IMR-90 (cell line): ENCODE measurements around the gene SLC22A15. TPM values are rescaled to one million over a fixed set of nuclear protein-coding genes. Genes with fewer than 3 reads are reported as not detected.

Experiments
- ATAC-seq: fragments of 200-7000 bp; cut with Tn5 transposase; 2 replicates; pipeline ENCODE4 v1.9.1; 2020; ENCODE audit warnings: low read depth, mild to moderate bottlenecking, moderate library complexity
- BruUV-seq: library from RNA; stranded (reverse); fragments of 400-500 nt; replicated peaks from 2 replicates; lab custom pipeline; 2021; lab: Mats Ljungman, UMichigan
- CTCF ChIA-PET: fragments of 300-600 bp; formaldehyde crosslinking; extraction: SDS; loops from one replicate; lab custom pipeline; 2021; ENCODE audit warnings: antibody characterized with exemption; lab: Yijun Ruan, JAX
- POLR2A ChIA-PET: fragments of 300-600 bp; sonication (Branson Sonifier 250); formaldehyde crosslinking; loops from one replicate; lab custom pipeline; 2022; ENCODE audit warnings: antibody characterized with exemption; ENCODE audit not compliant: unreplicated experiment; lab: Charles Lee
- DNase-seq: peaks from one replicate; pipeline ENCODE4 v3.0.0; 2013
- H2AFZ ChIP-seq: replicated peaks from 2 replicates; pipeline ENCODE3; 2013; ENCODE audit warnings: low read length, mild to moderate bottlenecking; ENCODE audit not compliant: poor library complexity
- H2AK5ac ChIP-seq: 2 replicates; pipeline ENCODE4 v1.6.1; 2013; ENCODE audit warnings: low read depth, low read length, inconsistent platforms
- H2AK9ac ChIP-seq: replicated peaks from 2 replicates; pipeline ENCODE3; 2013; ENCODE audit warnings: mild to moderate bottlenecking, low read depth, low read length, moderate library complexity; ENCODE audit not compliant: poor library complexity
- H2BK120ac ChIP-seq: 2 replicates; pipeline ENCODE4 v1.6.1; 2013; ENCODE audit warnings: low read depth, low read length, inconsistent platforms
- H2BK15ac ChIP-seq: 3 replicates; pipeline ENCODE4 v1.6.1; 2013; ENCODE audit warnings: low read depth, low read length, inconsistent platforms
- H2BK20ac ChIP-seq: 2 replicates; pipeline ENCODE4 v1.6.1; 2013; ENCODE audit warnings: low read depth, mild to moderate bottlenecking, inconsistent platforms, low read length, moderate library complexity
- H2BK5ac ChIP-seq: 2 replicates; pipeline ENCODE4 v1.6.1; 2013; ENCODE audit warnings: mild to moderate bottlenecking, low read depth, low read length, inconsistent platforms; ENCODE audit not compliant: poor library complexity, severe bottlenecking
- H3K14ac ChIP-seq: replicated peaks from 2 replicates; pipeline ENCODE4 v1.6.1; 2013; ENCODE audit warnings: low read depth, low read length, inconsistent platforms
- H3K18ac ChIP-seq: 2 replicates; pipeline ENCODE4 v1.6.1; 2013; ENCODE audit warnings: low read depth, low read length, control low read depth
- H3K23ac ChIP-seq: 2 replicates; pipeline ENCODE4 v1.6.1; 2013; ENCODE audit warnings: low read depth, low read length, inconsistent platforms
- H3K27ac ChIP-seq: 2 replicates; pipeline ENCODE4 v1.5.1; 2013; ENCODE audit warnings: mild to moderate bottlenecking, control low read depth, low read length; ENCODE audit not compliant: insufficient read depth
- H3K27me3 ChIP-seq: 2 replicates; pipeline ENCODE4 v1.6.1; 2013; ENCODE audit warnings: low read length; ENCODE audit not compliant: control insufficient read depth, insufficient read depth
- H3K36me3 ChIP-seq: 2 replicates; pipeline ENCODE4 v1.6.1; 2013; ENCODE audit warnings: low read length, mixed read lengths; ENCODE audit not compliant: control insufficient read depth, insufficient read depth
- H3K4ac ChIP-seq: 2 replicates; pipeline ENCODE4 v1.6.1; 2013; ENCODE audit warnings: low read depth, low read length, inconsistent platforms
- H3K4me1 ChIP-seq: 2 replicates; pipeline ENCODE4 v1.6.1; 2013; ENCODE audit warnings: low read length, mixed read lengths; ENCODE audit not compliant: control insufficient read depth, insufficient read depth
- H3K4me2 ChIP-seq: 2 replicates; pipeline ENCODE4 v1.6.1; 2013; ENCODE audit warnings: low read depth, mild to moderate bottlenecking, control low read depth, low read length, moderate library complexity
- H3K4me3 ChIP-seq: 2 replicates; pipeline ENCODE4 v1.5.1; 2013; ENCODE audit warnings: low read depth, mild to moderate bottlenecking, control low read depth, low read length, moderate library complexity; ENCODE audit not compliant: insufficient read depth
- H3K56ac ChIP-seq: 2 replicates; pipeline ENCODE4 v1.6.1; 2013; ENCODE audit warnings: low read length, inconsistent platforms; ENCODE audit not compliant: insufficient read depth; ENCODE audit errors: extremely low read depth
- H3K79me1 ChIP-seq, 2 experiments: 2 replicates each; pipeline ENCODE4 v1.6.1; 2013; ENCODE audit warnings: low read length in 2 of 2, inconsistent platforms in 1 of 2, low read depth in 1 of 2
- H3K9ac ChIP-seq: 2 replicates; pipeline ENCODE4 v1.6.1; 2013; ENCODE audit warnings: low read depth, low read length, control low read depth
- H3K9me1 ChIP-seq: 2 replicates; pipeline ENCODE4 v1.6.1; 2013; ENCODE audit warnings: low read length, inconsistent platforms; ENCODE audit not compliant: insufficient read depth
- H3K9me3 ChIP-seq: 2 replicates; pipeline ENCODE4 v1.6.1; 2013; ENCODE audit warnings: low read length; ENCODE audit not compliant: control insufficient read depth, insufficient read depth
- H4K20me1 ChIP-seq: 2 replicates; pipeline ENCODE4 v1.6.1; 2013; ENCODE audit warnings: low read length, inconsistent platforms; ENCODE audit not compliant: insufficient read depth
- H4K5ac ChIP-seq: 2 replicates; pipeline ENCODE4 v1.6.1; 2013; ENCODE audit warnings: mild to moderate bottlenecking, low read depth, low read length, control low read depth
- H4K8ac ChIP-seq, 2 experiments: 2 replicates each; pipeline ENCODE4 v1.6.1; 2013; ENCODE audit warnings: low read depth in 2 of 2, low read length in 2 of 2, control low read depth in 1 of 2, inconsistent platforms in 1 of 2
- H4K91ac ChIP-seq: 2 replicates; pipeline ENCODE4 v1.6.1; 2013; ENCODE audit warnings: low read depth, low read length, inconsistent platforms; ENCODE audit not compliant: insufficient read depth
- BHLHE40 ChIP-seq: fragments of 150-350 bp; IDR thresholded peaks from 2 replicates; pipeline ENCODE4 v1.6.1; 2016; ENCODE audit warnings: mild to moderate bottlenecking, low read depth, low read length
- CTCF ChIP-seq: conservative IDR thresholded peaks from 2 replicates; pipeline ENCODE4 v1.5.1; 2012; ENCODE audit warnings: mild to moderate bottlenecking, low read depth, low read length, improper control_type of control experiment
- RAD21 ChIP-seq: IDR thresholded peaks from 2 replicates; pipeline ENCODE4 v1.6.1; 2012; ENCODE audit warnings: low read length, improper control_type of control experiment
- RCOR1 ChIP-seq: IDR thresholded peaks from 2 replicates; pipeline ENCODE4 v1.6.1; 2012; ENCODE audit warnings: mild to moderate bottlenecking, low read length, improper control_type of control experiment; ENCODE audit not compliant: insufficient replicate concordance
- RFX5 ChIP-seq: IDR thresholded peaks from 2 replicates; pipeline ENCODE4 v1.8.0; 2012; ENCODE audit warnings: low read depth, mild to moderate bottlenecking, low read length, moderate library complexity
- WGBS, 2 experiments: methylation state at CpG; one replicate each; pipeline versions ENCODE4 v1.1.5 to v1.1.7; 2013; ENCODE audit warnings: missing lambda C conversion rate in 2 of 2; ENCODE audit not compliant: insufficient read length in 1 of 2; ENCODE audit errors: extremely low coverage in 2 of 2; 5-methylcytosine and 5-hydroxymethylcytosine counted together
- dilution Hi-C: fragments of 300-500 bp; cut with HindIII; formaldehyde crosslinking; loops from one replicate; pipeline ENCODE4 v1.14.3; 2018; ENCODE audit warnings: low sequenced_read_pairs; ENCODE audit not compliant: unreplicated experiment
- in situ Hi-C: fragments of 300-500 bp; cut with MboI; formaldehyde crosslinking; loops from 3 replicates; pipeline ENCODE4 v1.14.3; 2019; ENCODE audit warnings: low sequenced_read_pairs, inconsistent platforms, mixed read lengths
- intact Hi-C: fragments of 100-400 bp; cut with micrococcal nuclease; formaldehyde crosslinking; loops from 2 replicates; pipeline ENCODE4 v1.10.0; 2022
- polyA plus RNA-seq, 3 experiments: library from polyadenylated mRNA; depleted of rRNA; stranded (reverse); fragments of >200 nt; gene quantifications; 2 replicates each; pipeline ENCODE4 v1.2.3, GENCODE V29; 2012; ENCODE audit warnings: low replicate concordance in 1 of 3
- total RNA-seq: library from RNA; depleted of rRNA; stranded (reverse); fragments of >200 nt; gene quantifications from 2 replicates; pipeline ENCODE4 v1.2.3, GENCODE V29; 2012
- TF ChIP-seq, protein P1 (sequence below): fragments of 150-350 bp; IDR thresholded peaks from 2 replicates; pipeline ENCODE4 v1.6.1; 2017; ENCODE audit warnings: mild to moderate bottlenecking, antibody characterized with exemption, low read length, low read depth
- TF ChIP-seq, protein P2 (sequence below): fragments of 150-350 bp; IDR thresholded peaks from 2 replicates; pipeline ENCODE4 v1.6.1; 2016; ENCODE audit warnings: low read depth, mild to moderate bottlenecking, low read length, moderate library complexity, borderline replicate concordance

The SLC22A15 gene
- total and polyA plus RNA-seq, 2 of the 4 experiments (the other 2 are of a cell fraction): under 0.01 to 0.02 TPM

GRCh38 chr1:116115476-116116439 is 139.4 kb downstream of the SLC22A15 start (continued):
- TF ChIP-seq BHLHE40: peak; percentile 24; the same call in 1 of the 2 replicates
- TF ChIP-seq, protein P1, sequence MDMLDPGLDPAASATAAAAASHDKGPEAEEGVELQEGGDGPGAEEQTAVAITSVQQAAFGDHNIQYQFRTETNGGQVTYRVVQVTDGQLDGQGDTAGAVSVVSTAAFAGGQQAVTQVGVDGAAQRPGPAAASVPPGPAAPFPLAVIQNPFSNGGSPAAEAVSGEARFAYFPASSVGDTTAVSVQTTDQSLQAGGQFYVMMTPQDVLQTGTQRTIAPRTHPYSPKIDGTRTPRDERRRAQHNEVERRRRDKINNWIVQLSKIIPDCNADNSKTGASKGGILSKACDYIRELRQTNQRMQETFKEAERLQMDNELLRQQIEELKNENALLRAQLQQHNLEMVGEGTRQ: no peak

GRCh38 chr1:116118471-116118870 is 142.2 kb downstream of the SLC22A15 start:
- H3K36me3 ChIP-seq: no peaks in the 10 kb centered on the region
- POLR2A ChIA-PET: no interaction called here
- H3K9ac ChIP-seq: no peak overlapping the region
- H3K14ac ChIP-seq: no peak overlapping the region
- WGBS, 2 experiments: 44% methylated on average over 2 of the region's 3 CpGs; no CpG with 5 or more reads in 1 of the 2 experiments
- H3K9me3 ChIP-seq: no peaks in the 10 kb centered on the region
- H2AK5ac ChIP-seq: no peak overlapping the region
- H3K79me1 ChIP-seq: no peaks in the 10 kb centered on the region
- no peak overlapping the region for H2BK120ac ChIP-seq
- H3K56ac ChIP-seq: no peak overlapping the region
- no peak overlapping the region for H2BK15ac ChIP-seq
- H3K23ac ChIP-seq: no peak overlapping the region
- CTCF ChIA-PET: interaction anchor here (0.6 to 0.7 kb wide), 2 partner anchors 11 to 234 kb away, joined by 3 to 6 read pairs; no protein-coding TSS in a partner anchor
- H3K27me3 ChIP-seq: no peaks in the 10 kb centered on the region
- BruUV-seq: no TSS peak
- dilution Hi-C loops (no loop called here), intact Hi-C loops (no loop called here), in situ Hi-C loops (no loop called here)
- no peak overlapping the region for H3K4me2 ChIP-seq
- H3K18ac ChIP-seq: no peak overlapping the region
- no peak overlapping the region for H3K27ac ChIP-seq
- H2AFZ ChIP-seq: no peak overlapping the region
- ATAC-seq (no peak), DNase-seq (no peak)
- peaks cover 3% of the 10 kb centered on the region; the same call in 1 of the 2 replicates for H4K20me1 ChIP-seq
- no peak overlapping the region for H2BK5ac ChIP-seq
- H3K4ac ChIP-seq: no peak overlapping the region
- H3K4me1 ChIP-seq: peaks cover 8% of the 10 kb centered on the region; the same call in 1 of the 2 replicates
- H3K4me3 ChIP-seq: no peak overlapping the region
- H4K8ac ChIP-seq: no peak overlapping the region
- H2AK9ac ChIP-seq: no peak overlapping the region
- no peak overlapping the region for H4K91ac ChIP-seq
- no peak overlapping the region for H2BK20ac ChIP-seq
- H4K5ac ChIP-seq: no peak overlapping the region
- TF ChIP-seq RFX5 (no peak), CTCF (no peak), RAD21 (no peak), RCOR1 (no peak)
- TF ChIP-seq, protein P2, sequence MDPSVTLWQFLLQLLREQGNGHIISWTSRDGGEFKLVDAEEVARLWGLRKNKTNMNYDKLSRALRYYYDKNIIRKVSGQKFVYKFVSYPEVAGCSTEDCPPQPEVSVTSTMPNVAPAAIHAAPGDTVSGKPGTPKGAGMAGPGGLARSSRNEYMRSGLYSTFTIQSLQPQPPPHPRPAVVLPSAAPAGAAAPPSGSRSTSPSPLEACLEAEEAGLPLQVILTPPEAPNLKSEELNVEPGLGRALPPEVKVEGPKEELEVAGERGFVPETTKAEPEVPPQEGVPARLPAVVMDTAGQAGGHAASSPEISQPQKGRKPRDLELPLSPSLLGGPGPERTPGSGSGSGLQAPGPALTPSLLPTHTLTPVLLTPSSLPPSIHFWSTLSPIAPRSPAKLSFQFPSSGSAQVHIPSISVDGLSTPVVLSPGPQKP: no peak
- TF ChIP-seq, protein P1: no peak
- peaks cover 10% of the 10 kb centered on the region; the same call in 1 of the 2 replicates for H3K9me1 ChIP-seq
